Hematopoietic multipotent progenitor cell (in vitro differentiated cells): ENCODE results near the gene FUCA1. TPM values are rescaled to one million over a fixed set of nuclear protein-coding genes. Genes with fewer than 3 reads are reported as not detected.
"Not testable (repeated sequence)": the region's sequence is repeated elsewhere in the genome, so short reads cannot be mapped to it uniquely, and the experiment has no call there.

Experiments used
- DNase-seq, 3 donors: peaks; one replicate each; pipeline ENCODE4 v3.0.0-alpha.2; 2011 to 2015; ENCODE audit warnings: low read depth in 2 of 3, low spot score in 2 of 3
- total RNA-seq: library from RNA; depleted of rRNA; stranded (reverse); fragments of >200 nt; gene quantifications from one replicate; pipeline ENCODE4 v1.2.3, GENCODE V29; 2012

The FUCA1 gene
- total RNA-seq, 1 donor, result 18.9 TPM

GRCh38 chr1:23845163-23845562 is 22.9 kb downstream of the FUCA1 start:
- DNase-seq, result no peak

DNA sequence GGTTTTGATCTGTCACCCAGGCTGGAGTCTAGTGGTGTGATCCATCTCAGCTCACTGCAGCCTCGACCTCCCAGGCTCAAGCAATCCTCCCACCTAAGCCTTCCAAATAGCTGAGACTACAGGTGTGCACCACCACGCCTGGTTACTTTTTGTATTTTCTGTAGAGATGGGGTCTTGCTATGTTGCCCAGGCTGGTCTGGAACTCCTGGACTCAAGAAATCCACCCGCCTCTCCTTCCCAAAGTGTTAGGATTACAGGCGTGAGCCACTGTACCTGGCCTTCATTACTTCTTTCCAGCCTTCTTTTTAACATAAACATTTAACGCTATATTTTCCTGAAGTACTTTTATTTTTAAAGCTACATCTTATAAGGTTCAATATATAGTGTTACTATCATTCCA is 24.4 kb downstream of the FUCA1 start:
- no peak for DNase-seq

GRCh38 chr1:23838401-23838866 is 29.7 kb downstream of the FUCA1 start:
- peak; percentile 45 to 89 (median 87) for DNase-seq

- no peak for DNase-seq
These were observed 30.2 kb downstream of the FUCA1 start for GRCh38 chr1:23837908-23838307.

- DNase-seq, result peak in 1 of 3 donors; percentile 37
These were observed 32.1 kb downstream of the FUCA1 start for GRCh38 chr1:23836037-23836436.

GRCh38 chr1:23834156-23834555 is 33.9 kb downstream of the FUCA1 start:
- DNase-seq, result not testable (repeated sequence)

DNA sequence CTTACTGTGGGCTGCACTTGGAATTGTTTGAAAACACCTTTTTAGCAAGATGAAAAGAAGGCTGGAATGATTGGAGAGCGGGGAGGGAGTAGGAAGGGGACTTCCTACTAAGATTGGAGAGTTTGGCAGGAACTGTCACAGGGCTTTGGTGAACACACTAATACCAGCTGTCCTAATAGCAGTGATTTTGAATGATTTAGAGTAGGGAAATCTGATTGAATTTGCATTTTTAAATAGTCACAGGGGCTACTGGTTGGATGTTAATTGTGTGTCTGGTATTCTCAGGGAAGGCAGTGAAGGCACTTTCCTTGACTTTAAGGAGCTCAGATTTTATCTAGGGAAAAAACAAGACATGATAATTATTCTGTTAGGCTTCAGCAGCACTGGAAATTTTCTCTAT is 40.4 kb downstream of the FUCA1 start:
- no peak for DNase-seq

- not testable (repeated sequence) for DNase-seq
These were observed 41.5 kb downstream of the FUCA1 start for GRCh38 chr1:23826590-23826989.

GRCh38 chr1:23825762-23826522 is 42.1 kb downstream of the FUCA1 start:
- no peak for DNase-seq

- peak; percentile 55 to 94 (median 91) for DNase-seq
These were observed 42.9 kb downstream of the FUCA1 start, which contains the start of gene HMGCL for GRCh38 chr1:23825076-23825761. TSS of gene HMGCL (minus strand) at chr1:23825429. CDS start at chr1:23825415, 14 bp downstream.

DNA sequence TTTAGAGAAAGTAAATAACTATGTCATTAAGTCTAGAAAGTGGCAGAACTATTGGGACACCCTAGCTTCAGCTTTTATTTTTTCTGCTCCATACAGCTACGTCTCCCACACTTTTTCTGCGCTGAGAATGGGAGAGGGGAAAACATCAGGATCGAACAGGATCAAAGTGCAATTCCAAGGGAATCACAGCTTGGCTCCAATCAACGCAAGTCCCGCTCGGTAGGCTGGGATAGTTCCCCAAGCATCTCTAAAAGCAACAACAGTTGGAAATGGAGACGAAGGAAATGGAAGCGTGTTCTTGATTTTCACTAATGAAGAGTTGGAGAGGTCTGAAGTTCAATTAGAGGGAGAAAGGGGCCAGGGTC is 43.4 kb downstream of the FUCA1 start:
- DNase-seq, result no peak

DNA sequence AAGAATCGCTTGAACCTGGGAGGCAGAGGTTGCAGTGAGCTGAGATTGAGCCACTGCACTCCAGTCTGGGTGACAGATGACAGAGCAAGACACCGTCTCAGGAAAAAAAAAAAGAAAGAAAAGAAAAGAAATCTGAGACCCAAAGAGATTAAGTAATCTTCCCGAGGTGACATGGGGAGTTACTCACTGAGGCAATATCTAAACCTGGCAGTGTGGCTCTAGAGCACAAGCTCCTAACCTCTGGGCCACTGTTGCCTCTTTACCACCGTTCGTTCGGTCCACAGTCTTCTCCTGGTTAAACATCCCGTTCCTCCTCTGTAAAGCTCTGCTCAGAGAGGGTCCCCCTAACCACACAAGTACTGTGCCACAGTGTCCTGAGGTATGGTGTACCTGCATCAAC is 44.3 kb downstream of the FUCA1 start:
- no peak for DNase-seq

- DNase-seq, result no peak
These were observed 50.5 kb downstream of the FUCA1 start for GRCh38 chr1:23817633-23818032.

DNA sequence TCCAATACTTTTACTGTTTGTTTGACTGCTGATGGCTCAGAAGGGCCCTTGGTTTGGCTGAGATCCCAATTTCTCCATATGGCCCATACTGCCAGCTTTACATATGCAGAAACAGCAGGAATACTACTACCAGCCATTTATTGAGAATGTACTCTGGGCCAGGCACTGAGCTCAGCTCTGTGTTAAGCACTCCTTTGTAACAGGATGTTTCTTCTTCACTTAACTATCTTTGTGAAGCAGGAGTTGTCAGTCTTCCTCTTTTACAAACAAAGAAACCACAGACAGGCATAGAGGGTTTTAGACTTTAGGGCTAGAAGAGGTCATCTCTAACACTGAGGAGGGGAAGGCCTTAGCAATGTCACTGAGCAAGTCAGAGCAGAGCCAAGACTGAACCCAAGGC is 51.2 kb downstream of the FUCA1 start:
- peak in 1 of 3 donors; percentile 51 for DNase-seq

DNA sequence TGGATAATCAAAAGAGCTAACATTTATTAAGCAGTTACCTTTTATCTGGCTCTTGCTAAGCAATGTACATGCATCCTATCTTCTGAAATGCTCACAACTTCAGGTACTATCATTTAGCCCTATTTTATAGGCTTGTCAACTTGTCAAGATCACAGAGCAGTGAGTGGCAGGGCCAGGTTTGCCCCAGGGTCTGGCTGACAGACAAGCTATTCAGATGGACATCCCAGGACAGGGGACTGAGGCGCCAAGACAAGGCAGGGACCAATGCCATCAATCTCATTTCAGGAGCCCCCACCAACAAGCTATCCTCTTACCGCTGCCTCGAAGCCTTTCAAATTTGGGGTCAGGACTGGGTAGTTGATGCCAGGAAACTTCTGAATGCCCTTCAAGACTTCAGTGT is 51.7 kb downstream of the FUCA1 start:
- no peak for DNase-seq

DNA sequence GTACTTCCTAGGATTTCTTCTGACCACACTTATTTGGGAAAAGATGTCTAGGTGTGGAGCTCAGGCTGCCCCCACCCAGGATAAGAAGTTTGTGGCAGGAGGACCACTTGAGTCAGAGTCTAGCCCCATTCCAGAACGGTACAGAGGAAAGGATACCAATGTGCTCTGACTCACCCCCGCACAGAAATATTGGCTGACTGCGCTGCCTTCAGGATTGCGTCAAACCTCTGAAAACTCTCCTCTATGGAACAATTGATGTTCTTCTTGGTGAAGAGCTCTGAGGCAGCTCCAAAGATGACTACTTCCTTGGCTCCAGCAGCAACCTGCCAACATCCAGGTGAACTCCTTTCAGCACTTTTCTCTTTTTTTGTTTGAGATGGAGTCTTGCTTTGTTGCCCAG is 54.1 kb downstream of the FUCA1 start:
- no peak for DNase-seq

DNA sequence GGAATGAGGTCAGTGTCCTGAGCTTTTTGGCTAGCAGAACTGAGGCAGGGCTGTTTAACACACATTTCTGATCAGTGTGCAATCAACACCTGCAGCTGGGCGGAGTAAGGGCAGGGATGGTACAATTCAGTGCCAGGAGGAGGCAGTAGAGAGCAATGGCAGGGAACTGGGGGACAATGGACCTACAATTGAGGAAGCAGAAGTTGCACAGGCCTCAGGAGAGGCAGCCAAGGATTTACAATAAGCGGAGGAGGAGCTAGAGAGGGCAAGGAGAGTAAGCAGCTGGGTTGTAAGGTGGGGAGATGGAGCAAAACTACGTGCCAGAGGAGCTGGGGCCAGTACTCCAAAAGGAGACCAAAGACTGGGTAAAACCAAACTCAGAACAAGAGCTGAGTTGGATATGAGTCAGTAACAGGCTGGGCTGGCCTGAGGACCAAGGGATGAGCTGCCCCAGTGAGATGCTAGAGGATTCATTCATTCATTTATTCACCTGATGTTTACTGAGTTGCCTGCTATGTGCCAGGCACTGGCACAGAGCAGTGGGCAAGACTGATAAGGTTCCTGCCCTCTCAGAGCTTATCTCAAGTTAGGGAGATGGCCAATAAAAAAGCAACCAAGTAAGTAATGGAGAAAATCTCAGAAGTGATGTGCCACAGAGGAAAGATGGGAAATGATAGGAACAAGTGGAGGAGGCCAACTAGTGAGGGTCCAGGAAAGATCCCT is 57.1 kb downstream of the FUCA1 start:
- peak in 2 of 3 donors; percentile 88 to 94 for DNase-seq

DNA sequence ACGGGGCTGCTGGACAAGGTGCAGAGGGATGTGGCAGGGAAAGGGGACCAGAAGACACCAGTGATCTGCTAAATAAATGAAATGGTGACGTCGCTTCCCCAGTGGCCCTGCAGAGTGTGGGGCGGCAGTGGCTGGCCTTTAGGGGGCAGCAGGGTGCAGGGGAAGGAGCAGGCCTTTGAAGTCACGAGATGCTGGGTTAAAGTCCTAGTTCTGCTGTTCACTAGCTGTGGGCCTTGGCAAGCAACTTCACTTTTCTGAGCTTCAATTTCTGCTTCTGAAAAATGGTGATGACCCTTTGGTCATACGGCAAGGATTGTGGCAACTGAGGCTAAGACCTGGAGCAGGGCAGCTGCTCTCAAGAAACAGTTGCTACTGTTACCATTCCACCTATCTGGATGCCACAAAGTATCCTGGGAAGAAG is 58.3 kb downstream of the FUCA1 start:
- peak; percentile 47 to 94 (median 88) for DNase-seq

DNA sequence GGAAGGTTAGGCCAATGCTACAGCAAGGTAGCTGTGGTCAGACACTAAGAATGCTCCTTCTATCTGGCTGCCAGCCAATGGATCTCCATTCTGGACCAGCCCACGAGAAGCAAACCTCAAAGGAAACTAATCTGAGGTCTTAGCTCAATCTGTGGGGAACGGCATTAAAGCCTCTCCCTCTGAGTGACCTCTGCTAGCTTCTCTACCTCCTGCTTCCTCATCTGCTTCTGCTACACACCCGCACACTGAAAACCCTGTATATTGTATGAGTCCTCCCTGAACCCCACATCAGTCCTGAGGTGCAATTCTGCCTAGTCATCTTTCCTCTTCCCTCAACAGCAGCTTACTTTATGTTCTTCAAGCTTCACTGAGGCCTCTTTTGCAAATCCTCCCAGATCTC is 60.6 kb downstream of the FUCA1 start:
- DNase-seq, result peak in 1 of 3 donors; percentile 71

- no peak for DNase-seq
These were observed 61.8 kb downstream of the FUCA1 start for GRCh38 chr1:23806280-23806679.

DNA sequence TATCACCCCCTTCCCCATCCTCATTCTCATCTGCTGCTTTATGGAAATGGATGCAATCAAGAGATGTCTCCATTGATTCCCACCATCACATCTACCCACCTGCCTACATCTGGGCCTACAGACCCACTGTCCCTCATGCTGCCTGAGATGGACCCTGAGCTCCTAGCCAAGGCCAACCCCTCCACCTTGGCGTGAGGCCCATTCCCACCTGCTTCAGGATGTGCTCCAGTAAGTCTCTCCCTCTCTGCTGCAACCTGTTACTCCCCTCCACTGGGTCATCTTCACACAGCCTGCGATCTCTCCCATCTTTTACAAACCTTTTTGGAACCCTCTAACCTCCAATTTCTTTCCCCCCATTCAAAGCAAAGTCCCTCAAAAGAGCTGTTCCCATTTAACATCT is 63.1 kb downstream of the FUCA1 start:
- DNase-seq, result no peak
